Activated T-helper 1 cell treated with anti-CD3 and anti-CD28 coated beads, Interleukin-12 subunit alpha, Interleukin-12 subunit beta, Interleukin-2, Interleukin-4 antibody, amounts not matched to agents 30 ng/mL and 10 ng/mL and 1 ng/mL, durations not matched to agents 14 hours and 24 hours and 36 hours (primary cell): ENCODE data around the gene UTS2B. TPM values are rescaled to one million over a fixed set of nuclear protein-coding genes. Genes with fewer than 3 reads are reported as not detected.
A peak's percentile ranks its signal among the peaks of the same experiment; 100 is the strongest.

Experiments used
- DNase-seq: peaks from one replicate; pipeline ENCODE4 v3.0.0; 2021; ENCODE audit warnings: low spot score
- H3K27ac Mint-ChIP-seq: one replicate; pipeline ENCODE4 v1.8.0; 2021; ENCODE audit warnings: mild to moderate bottlenecking, mixed read lengths
- H3K27me3 Mint-ChIP-seq: one replicate; pipeline ENCODE4 v1.8.0; 2022; ENCODE audit warnings: mild to moderate bottlenecking, moderate library complexity, mixed read lengths; ENCODE audit not compliant: insufficient read depth
- H3K36me3 Mint-ChIP-seq: one replicate; pipeline ENCODE4 v1.8.0; 2021; ENCODE audit warnings: low read depth, mixed read lengths
- H3K4me1 Mint-ChIP-seq: one replicate; pipeline ENCODE4 v1.8.0; 2021; ENCODE audit warnings: low read depth, mixed read lengths
- H3K4me3 Mint-ChIP-seq: one replicate; pipeline ENCODE4 v1.8.0; 2021; ENCODE audit warnings: mild to moderate bottlenecking, moderate library complexity, mixed read lengths
- H3K9me3 Mint-ChIP-seq: one replicate; pipeline ENCODE4 v1.8.0; 2021; ENCODE audit warnings: mixed read lengths
- intact Hi-C: fragments of 100-400 bp; cut with micrococcal nuclease; formaldehyde crosslinking; loops from one replicate; pipeline ENCODE4 v1.15.1; 2024
- total RNA-seq: library from RNA; stranded (reverse); gene quantifications from 2 replicates; pipeline ENCODE4 v1.2.3, GENCODE V29; 2022

UTS2B gene
- total RNA-seq, 1 donor from 2014 or later = not detected

DNA sequence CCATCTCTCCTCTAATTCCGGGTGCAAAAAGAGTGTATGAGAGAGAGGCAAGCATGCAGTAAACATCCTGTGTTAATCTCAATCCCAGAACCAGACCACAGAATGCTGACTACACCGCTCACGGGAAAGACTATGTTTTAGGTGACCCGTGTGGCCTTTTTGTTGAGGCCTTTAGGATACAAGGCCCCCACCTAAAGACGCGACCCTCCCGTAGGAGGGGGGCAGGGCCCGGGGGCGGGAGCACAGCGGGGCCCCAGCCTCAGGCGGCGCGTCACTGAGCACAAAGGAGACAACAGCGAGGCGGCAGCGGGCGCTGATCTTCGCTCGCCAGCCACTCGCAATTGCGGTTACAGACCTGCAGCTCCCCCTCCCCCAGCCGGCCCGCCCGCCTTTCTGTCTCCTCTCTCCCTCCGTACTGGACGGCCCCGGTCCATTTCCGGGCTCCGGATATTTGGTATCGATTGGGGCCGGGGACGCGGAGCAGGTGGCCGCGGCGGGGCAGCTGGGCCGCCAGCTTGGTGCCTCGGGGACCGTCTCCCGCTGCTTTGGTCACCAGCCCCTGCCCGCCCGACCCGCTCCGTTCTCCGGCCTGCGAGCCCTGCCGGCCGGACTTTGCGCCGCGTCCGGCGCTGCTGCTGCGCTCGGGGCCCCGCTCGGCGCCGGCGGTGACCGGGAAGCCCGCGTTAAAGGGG lies 1.2 kb downstream of the UTS2B start, which contains the start of gene CCDC50:
Gene CCDC50 (plus strand): TSS at position 433 of the 692 bp plus-strand sequence. CDS start 281 bp downstream, outside the sequence.
- Mint-ChIP-seq H3K36me3 (peaks cover 2% of the 10 kb centered on the region), H3K27ac (peak within 1 kb of the TSS; percentile 92), H3K27me3 (peaks cover 13% of the 10 kb centered on the region), H3K9me3 (no peaks in the 10 kb centered on the region), H3K4me3 (peak within 1 kb of the TSS; percentile 85), H3K4me1 (peaks cover 32% of the 10 kb centered on the region)
- intact Hi-C loops = loop anchor here (1.0 to 2.0 kb wide), 2 partner anchors 9 to 84 kb away; no protein-coding TSS in a partner anchor
- peak; percentile 48 for DNase-seq

DNA sequence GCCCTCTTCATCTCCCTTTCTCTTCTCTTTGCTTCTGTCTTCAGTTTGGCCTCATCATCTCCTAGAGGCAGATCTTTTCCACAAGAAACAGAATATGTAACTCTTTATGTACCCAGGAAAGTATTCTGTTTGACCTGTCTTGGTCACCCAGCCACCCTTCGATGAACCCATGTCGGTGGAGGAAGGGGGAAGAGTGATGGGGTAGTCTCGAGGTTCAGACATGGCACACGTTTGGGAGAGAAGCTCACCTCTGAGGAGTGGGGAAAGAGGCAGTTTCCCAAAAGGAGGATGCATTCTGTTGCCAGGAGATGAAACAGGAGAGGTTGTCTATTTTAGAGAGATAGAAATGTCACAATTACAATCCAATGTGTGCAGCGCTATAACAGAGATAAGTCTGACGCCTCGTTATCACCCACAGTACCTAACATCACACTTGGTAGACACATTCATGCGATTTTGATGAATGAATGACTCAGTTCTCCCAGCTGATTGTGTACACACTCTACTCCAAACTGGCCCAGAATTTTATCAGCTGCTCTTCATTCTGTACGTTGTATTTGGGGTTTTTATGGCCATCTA lies 1.9 kb downstream of the UTS2B start:
- intact Hi-C loops = loop anchor here (2.0 kb wide), 1 partner anchor 84 kb away; no protein-coding TSS in a partner anchor
- Mint-ChIP-seq H3K27me3 (peaks cover 13% of the 10 kb centered on the region), H3K4me1 (peaks cover 29% of the 10 kb centered on the region), H3K4me3 (peak overlapping the region; percentile 85), H3K36me3 (peaks cover 2% of the 10 kb centered on the region), H3K27ac (peak overlapping the region; percentile 92), H3K9me3 (no peaks in the 10 kb centered on the region)
- no peak for DNase-seq

DNA sequence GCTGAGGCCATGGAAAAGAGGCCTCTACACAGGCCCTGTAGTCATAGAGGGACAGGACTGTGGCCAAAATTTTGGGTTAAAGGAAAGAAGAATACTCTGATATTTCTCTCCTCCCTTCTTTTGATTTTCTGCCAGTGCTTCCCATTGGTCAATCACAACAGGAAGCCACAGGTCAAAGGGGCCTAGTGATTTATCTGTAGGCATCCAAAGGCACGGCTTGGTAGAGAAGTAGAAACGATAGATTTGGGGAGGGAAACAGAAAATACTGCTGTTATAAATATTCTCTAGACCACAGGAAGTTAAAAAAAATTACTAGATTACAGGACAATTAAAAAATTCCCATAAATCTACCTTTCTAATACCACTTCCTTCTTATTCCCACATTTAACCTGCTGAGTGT lies 2.8 kb downstream of the UTS2B start:
- Mint-ChIP-seq H3K9me3 (no peaks in the 10 kb centered on the region), H3K4me3 (no peak overlapping the region), H3K27me3 (peaks cover 11% of the 10 kb centered on the region), H3K27ac (no peak overlapping the region), H3K36me3 (peaks cover 2% of the 10 kb centered on the region), H3K4me1 (peaks cover 23% of the 10 kb centered on the region)
- DNase-seq = no peak
- intact Hi-C loops = no loop called here

DNA sequence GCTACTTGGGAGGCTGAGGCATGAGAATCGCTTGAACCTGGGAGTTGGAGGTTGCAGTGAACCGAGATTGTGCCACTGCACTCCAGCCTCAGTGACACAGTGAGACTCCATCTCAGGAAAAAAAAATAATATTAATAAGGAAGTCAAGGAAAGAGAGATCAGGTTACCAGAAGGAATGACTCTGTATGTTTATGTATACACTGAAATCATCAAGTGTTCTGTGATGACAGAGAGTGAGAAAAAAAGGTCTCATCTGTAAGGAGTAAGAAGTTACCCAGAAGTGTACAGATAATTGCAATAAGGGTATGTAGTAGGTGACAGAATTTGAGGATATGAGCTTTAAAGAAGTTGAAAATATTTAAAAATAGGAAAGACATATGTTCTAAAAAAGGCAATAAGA lies 5.4 kb downstream of the UTS2B start:
- Mint-ChIP-seq H3K4me1 (peaks cover 10% of the 10 kb centered on the region), H3K9me3 (no peaks in the 10 kb centered on the region), H3K27me3 (peaks cover 4% of the 10 kb centered on the region), H3K4me3 (no peak overlapping the region), H3K36me3 (peaks cover 2% of the 10 kb centered on the region), H3K27ac (no peak overlapping the region)
- no peak for DNase-seq
- intact Hi-C loops = no loop called here

DNA sequence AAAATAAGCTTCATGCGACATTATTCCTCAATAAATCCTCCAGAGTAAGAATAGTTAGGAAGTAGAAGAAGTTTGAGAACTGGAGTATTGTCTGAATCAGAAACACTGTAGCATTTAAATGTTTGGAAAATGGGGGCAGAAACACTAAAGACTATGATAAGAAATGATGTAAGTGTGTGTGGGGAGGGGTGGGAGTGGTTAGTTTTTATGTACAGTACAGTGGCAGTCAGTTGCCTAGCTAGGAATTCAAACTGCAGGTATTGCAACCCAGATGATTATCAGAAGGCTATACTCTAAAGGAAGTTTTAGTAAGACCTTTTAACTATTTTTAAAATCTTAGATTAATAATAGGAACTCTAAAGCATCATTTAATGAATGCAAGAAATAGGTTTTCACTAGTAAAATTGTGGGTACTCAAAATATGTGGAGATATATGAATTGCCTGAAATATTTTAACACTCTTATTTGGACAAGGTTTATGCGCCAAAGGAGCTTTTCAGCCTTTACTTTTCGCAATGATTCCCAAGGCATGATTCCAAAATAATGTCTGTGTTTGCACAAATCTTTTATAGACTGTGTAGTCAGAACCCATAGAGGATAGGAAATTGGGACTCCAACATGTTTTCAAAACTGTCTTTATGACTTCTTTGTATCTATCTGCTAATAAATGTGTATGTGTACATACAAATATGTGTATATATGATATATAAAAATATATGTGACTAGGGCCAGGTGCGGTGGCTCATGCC lies 9.1 kb downstream of the UTS2B start:
- H3K27ac Mint-ChIP-seq = no peak overlapping the region
- no peaks in the 10 kb centered on the region for H3K36me3 Mint-ChIP-seq
- intact Hi-C loops = no loop called here
- no peaks in the 10 kb centered on the region for H3K9me3 Mint-ChIP-seq
- peaks cover 2% of the 10 kb centered on the region for H3K27me3 Mint-ChIP-seq
- no peaks in the 10 kb centered on the region for H3K4me1 Mint-ChIP-seq
- H3K4me3 Mint-ChIP-seq = no peak overlapping the region
- no peak for DNase-seq

DNA sequence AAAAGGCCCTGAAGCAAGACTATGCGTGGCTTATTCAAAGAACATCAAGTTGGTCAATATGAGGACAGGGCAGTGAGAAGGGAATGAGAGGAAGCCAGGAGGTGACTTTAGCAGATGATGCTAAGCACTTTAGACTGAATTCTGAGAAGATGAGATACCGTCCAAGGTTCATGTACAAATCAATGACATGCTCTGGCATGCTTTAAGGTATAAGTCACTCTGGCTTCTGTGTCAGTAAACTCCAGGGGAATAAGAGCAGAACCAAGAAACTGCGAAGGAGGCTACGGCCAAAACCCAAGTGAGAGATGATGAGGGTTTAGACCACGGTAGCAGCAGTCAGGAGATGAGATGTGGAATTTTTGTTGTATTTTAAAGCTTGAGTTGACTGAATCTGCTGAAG lies 10.0 kb downstream of the UTS2B start:
- DNase-seq = no peak
- Mint-ChIP-seq H3K4me1 (no peaks in the 10 kb centered on the region), H3K4me3 (no peak overlapping the region), H3K27me3 (peaks cover 2% of the 10 kb centered on the region), H3K9me3 (no peaks in the 10 kb centered on the region), H3K36me3 (no peaks in the 10 kb centered on the region), H3K27ac (no peak overlapping the region)
- intact Hi-C loops = no loop called here

DNA sequence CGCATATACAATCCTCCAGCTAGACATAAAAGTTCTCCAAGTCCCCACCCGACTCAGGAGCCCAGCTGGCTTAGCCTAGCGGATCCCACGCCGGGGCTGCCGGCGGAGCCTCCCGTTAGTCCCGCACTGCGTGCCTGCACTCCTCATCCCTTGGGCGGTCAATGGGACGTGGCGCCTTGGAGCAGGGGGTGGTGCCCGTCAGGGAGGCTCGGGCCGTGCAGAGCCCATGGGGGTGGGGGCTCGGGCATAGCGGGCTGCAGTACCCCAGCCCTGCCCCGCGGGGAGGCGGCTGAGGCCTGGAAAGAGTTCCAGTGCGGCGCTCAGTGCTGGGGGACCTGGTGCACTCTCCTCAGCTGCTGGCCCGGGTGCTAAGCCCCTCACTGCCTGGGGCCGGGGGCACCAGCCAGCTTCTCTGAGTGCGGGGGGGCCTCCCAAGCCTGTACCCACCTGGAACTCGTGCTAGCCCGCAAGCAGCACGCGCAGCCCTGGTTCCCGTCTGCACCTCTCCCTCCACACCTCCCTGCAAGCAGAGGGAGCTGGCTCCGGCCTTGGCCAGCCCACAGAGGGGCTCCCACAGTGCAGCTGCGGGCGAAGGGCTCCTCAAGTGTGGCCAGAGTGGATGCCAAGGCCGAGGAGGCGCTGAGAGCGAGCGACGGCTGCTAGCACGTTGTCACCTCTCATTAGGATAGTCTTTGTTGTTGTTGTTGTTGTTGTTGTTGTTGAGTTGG lies 13.3 kb downstream of the UTS2B start:
- intact Hi-C loops = no loop called here
- Mint-ChIP-seq H3K27me3 (no peaks in the 10 kb centered on the region), H3K4me1 (no peaks in the 10 kb centered on the region), H3K36me3 (no peaks in the 10 kb centered on the region), H3K4me3 (no peak overlapping the region), H3K9me3 (no peaks in the 10 kb centered on the region), H3K27ac (no peak overlapping the region)
- no peak for DNase-seq

DNA sequence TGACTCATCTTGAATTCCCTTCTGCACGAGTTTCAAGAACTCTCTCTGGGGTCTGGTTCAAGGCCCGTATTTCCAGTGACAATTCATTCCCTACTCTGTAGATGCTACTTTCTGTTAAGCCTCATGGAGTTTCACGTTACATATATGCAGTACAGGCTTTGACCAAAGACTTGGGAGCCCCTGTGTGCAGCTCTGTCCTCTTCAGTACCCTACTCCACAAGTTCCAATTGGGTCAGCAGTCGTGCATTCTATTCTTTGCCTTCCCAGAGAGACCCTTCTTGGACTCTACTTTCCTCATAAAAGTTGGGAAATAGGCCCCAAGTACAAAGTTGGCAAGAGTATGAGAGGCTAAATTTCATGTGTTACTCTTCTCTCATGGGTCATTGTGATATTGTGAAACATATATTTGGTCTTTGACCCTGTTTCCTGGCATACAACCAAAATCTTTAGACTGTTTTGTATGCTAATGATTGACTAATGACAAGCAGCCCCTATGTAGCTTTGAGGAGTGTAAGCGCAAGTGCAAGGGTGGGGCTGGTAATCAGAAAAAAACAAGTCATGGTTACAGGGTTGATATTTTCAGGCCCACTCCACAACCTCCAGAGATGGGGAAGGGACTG lies 16.1 kb downstream of the UTS2B start:
- H3K36me3 Mint-ChIP-seq = no peaks in the 10 kb centered on the region
- no peak for DNase-seq
- H3K4me3 Mint-ChIP-seq = no peak overlapping the region
- intact Hi-C loops = no loop called here
- H3K27ac Mint-ChIP-seq = no peak overlapping the region
- H3K9me3 Mint-ChIP-seq = no peaks in the 10 kb centered on the region
- H3K4me1 Mint-ChIP-seq = no peaks in the 10 kb centered on the region
- H3K27me3 Mint-ChIP-seq = no peaks in the 10 kb centered on the region

DNA sequence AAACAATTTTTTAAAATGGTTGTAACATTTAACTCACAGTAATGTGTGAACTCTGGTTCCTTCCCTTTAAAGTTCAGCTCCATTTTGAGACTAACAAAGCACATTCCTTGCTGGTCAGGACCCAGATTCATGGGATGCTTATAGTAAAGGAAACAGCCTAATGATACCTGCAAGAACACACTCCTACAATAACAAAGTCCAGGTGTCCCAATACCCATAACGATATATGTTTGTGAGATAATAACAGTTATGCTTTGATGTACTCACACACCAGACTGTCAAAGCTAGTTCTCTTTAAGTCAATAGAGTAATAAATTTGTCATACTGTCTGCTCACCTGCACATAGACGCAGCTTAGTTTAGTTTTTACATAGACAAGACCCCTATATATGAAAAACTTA lies 17.0 kb downstream of the UTS2B start:
- Mint-ChIP-seq H3K4me3 (no peak overlapping the region), H3K36me3 (no peaks in the 10 kb centered on the region), H3K27me3 (no peaks in the 10 kb centered on the region), H3K9me3 (no peaks in the 10 kb centered on the region), H3K27ac (no peak overlapping the region), H3K4me1 (no peaks in the 10 kb centered on the region)
- no peak for DNase-seq
- intact Hi-C loops = no loop called here

DNA sequence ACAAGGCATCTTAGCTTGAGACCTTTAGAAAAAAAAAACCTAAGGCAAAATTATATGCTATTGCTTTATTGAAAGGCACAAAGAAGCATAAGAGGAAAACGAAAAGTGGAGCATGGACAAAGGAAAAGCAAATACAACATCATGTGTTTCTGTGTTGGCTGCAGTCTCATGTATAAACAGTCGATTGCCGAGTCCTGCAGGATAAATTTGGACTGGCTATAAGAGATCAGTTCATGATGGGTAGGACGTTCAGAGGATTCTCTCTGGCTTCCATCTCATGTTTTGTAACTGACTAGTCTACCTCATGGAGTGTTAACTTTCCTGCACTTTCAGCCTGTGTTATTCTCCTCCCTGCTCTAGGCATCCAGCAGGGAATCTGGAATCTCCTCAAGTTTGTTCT lies 23.0 kb downstream of the UTS2B start:
- Mint-ChIP-seq H3K36me3 (no peaks in the 10 kb centered on the region), H3K4me3 (no peak overlapping the region), H3K27me3 (no peaks in the 10 kb centered on the region), H3K9me3 (no peaks in the 10 kb centered on the region), H3K27ac (no peak overlapping the region), H3K4me1 (no peaks in the 10 kb centered on the region)
- intact Hi-C loops = no loop called here
- DNase-seq = no peak

DNA sequence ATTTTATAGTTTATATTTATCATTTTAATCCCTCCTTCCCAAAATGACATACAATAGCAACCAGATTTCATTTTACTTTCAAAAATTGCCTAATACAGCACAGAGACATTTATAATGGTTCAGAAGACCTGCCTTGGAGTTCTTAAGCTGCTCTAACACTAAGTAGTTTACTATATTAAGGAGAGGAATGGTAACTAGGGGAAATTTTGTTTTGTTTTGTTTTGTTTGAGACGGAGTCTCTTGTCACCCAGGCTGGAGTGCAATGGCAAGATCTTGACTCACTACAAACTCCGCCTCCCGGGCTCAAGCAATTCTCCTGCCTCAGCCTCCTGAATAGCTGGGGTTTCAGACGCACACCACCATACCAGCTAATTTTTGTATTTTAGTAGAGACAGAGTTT lies 23.9 kb downstream of the UTS2B start:
- H3K4me3 Mint-ChIP-seq = no peak overlapping the region
- no peak overlapping the region for H3K27ac Mint-ChIP-seq
- H3K9me3 Mint-ChIP-seq = no peaks in the 10 kb centered on the region
- no peaks in the 10 kb centered on the region for H3K27me3 Mint-ChIP-seq
- intact Hi-C loops = no loop called here
- no peak for DNase-seq
- no peaks in the 10 kb centered on the region for H3K4me1 Mint-ChIP-seq
- H3K36me3 Mint-ChIP-seq = no peaks in the 10 kb centered on the region

DNA sequence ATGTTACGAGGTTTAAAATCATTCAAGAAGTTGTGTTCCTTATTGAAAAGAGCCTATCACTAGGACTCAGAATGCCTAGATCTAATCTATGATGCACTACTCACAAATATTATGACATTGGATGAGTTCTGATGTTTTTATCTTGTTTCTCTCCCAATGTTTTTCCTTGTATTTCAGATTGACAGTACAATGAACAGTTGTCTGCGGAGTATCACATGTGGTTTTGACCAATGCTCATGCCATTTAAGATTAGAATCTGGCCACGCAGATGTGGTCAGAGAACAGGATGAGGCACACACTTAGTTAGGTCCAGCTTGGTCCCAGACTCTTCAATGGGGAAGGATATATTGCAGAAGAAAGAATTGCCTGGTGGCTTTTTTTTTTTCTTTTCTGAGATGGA lies 26.7 kb downstream of the UTS2B start:
- Mint-ChIP-seq H3K4me1 (no peaks in the 10 kb centered on the region), H3K27ac (no peak overlapping the region), H3K36me3 (no peaks in the 10 kb centered on the region), H3K27me3 (no peaks in the 10 kb centered on the region), H3K9me3 (no peaks in the 10 kb centered on the region), H3K4me3 (no peak overlapping the region)
- DNase-seq = no peak
- intact Hi-C loops = no loop called here
